ENCODE measurements around the gene FGFR1OP2. TPM values are rescaled to one million over a fixed set of nuclear protein-coding genes. Genes with fewer than 3 reads are reported as not detected.
"Not testable (repeated sequence)": the region's sequence is repeated elsewhere in the genome, so short reads cannot be mapped to it uniquely, and the experiment has no call there.

Gene FGFR1OP2
- total RNA-seq: 39.2 and 50.5 TPM in 2 replicates

- H3K27me3 ChIP-seq (ENCODE audit: control insufficient read depth, insufficient read depth, low read length): no peaks in the 10 kb centered on the region
- peak; percentile 96 for FAIRE-seq
- no peak for TF ChIP-seq CTCF (IDR thresholded peaks at IDR 0.05; ENCODE audit: insufficient read depth, low read length, severe bottlenecking)
- H3K36me3 ChIP-seq (ENCODE audit: control insufficient read depth, insufficient read depth, low read length): no peaks in the 10 kb centered on the region
- peak; percentile 93 for DNase-seq (ENCODE audit: low read depth)
- H3K4me3 ChIP-seq (ENCODE audit: low read depth, low read length): peak within 1 kb of the TSS; percentile 84
Observed at GRCh38 chr12:26937863-26938700, at the start of gene FGFR1OP2, which contains the start of gene INTS13. Gene FGFR1OP2, plus strand, starts transcription at chr12:26938470. Its CDS starts 15,689 bp downstream, at chr12:26954159. Gene INTS13, minus strand, starts transcription at chr12:26937981. Its CDS starts 1,178 bp downstream, at chr12:26936803.

- no peak for TF ChIP-seq CTCF (IDR thresholded peaks at IDR 0.05; ENCODE audit: insufficient read depth, low read length, severe bottlenecking)
- H3K27me3 ChIP-seq (ENCODE audit: control insufficient read depth, insufficient read depth, low read length): no peaks in the 10 kb centered on the region
- DNase-seq (ENCODE audit: low read depth): no peak
- no peak for FAIRE-seq
- no peaks in the 10 kb centered on the region for H3K36me3 ChIP-seq (ENCODE audit: control insufficient read depth, insufficient read depth, low read length)
- H3K4me3 ChIP-seq (ENCODE audit: low read depth, low read length): no peak overlapping the region
Observed at GRCh38 chr12:26890784-26891183, 47.5 kb upstream of the FGFR1OP2 start.

GRCh38 chr12:26891704-26892103, 46.6 kb upstream of the FGFR1OP2 start:
- Histone ChIP-seq H3K27me3 (ENCODE audit: control insufficient read depth, insufficient read depth, low read length) (no peaks in the 10 kb centered on the region), H3K4me3 (ENCODE audit: low read depth, low read length) (no peak overlapping the region), H3K36me3 (ENCODE audit: control insufficient read depth, insufficient read depth, low read length) (no peaks in the 10 kb centered on the region)
- no peak for TF ChIP-seq CTCF (IDR thresholded peaks at IDR 0.05; ENCODE audit: insufficient read depth, low read length, severe bottlenecking)
- DNase-seq (ENCODE audit: low read depth): no peak
- no peak for FAIRE-seq

- FAIRE-seq (no peak), DNase-seq (ENCODE audit: low read depth) (no peak)
- no peak for TF ChIP-seq CTCF (IDR thresholded peaks at IDR 0.05; ENCODE audit: insufficient read depth, low read length, severe bottlenecking)
- Histone ChIP-seq H3K4me3 (ENCODE audit: low read depth, low read length) (no peak overlapping the region), H3K27me3 (ENCODE audit: control insufficient read depth, insufficient read depth, low read length) (no peaks in the 10 kb centered on the region), H3K36me3 (ENCODE audit: control insufficient read depth, insufficient read depth, low read length) (peaks cover 1% of the 10 kb centered on the region)
Observed at GRCh38 chr12:26895672-26896071, 42.6 kb upstream of the FGFR1OP2 start.

- DNase-seq (ENCODE audit: low read depth) (no peak), FAIRE-seq (no peak)
- H3K4me3 ChIP-seq (ENCODE audit: low read depth, low read length): no peak overlapping the region
- no peak for TF ChIP-seq CTCF (IDR thresholded peaks at IDR 0.05; ENCODE audit: insufficient read depth, low read length, severe bottlenecking)
- peaks cover 1% of the 10 kb centered on the region for H3K36me3 ChIP-seq (ENCODE audit: control insufficient read depth, insufficient read depth, low read length)
- no peaks in the 10 kb centered on the region for H3K27me3 ChIP-seq (ENCODE audit: control insufficient read depth, insufficient read depth, low read length)
Observed at GRCh38 chr12:26896913-26897312, 41.4 kb upstream of the FGFR1OP2 start.

GRCh38 chr12:26903396-26903795, 34.9 kb upstream of the FGFR1OP2 start:
- H3K36me3 ChIP-seq (ENCODE audit: control insufficient read depth, insufficient read depth, low read length); FAIRE-seq; H3K27me3 ChIP-seq (ENCODE audit: control insufficient read depth, insufficient read depth, low read length); H3K4me3 ChIP-seq (ENCODE audit: low read depth, low read length); DNase-seq (ENCODE audit: low read depth): not testable (repeated sequence)
